Activated B cell treated with CpG ODN at 0.5 μM for 24 hours (primary cell): ENCODE data around the gene AVPI1. TPM values are rescaled to one million over a fixed set of nuclear protein-coding genes. Genes with fewer than 3 reads are reported as not detected.

ENCODE experiments used
- ATAC-seq: fragments of 200-7000 bp; cut with Tn5 transposase; one replicate; pipeline ENCODE4 v1.10.0; 2021; ENCODE audit warnings: low read depth, mild to moderate bottlenecking, moderate library complexity
- CTCF ChIA-PET: fragments of 350-600 bp; sonication (Branson Sonifier 250); formaldehyde crosslinking; loops from one replicate; lab custom pipeline; 2021; ENCODE audit warnings: antibody characterized with exemption; lab: Charles Lee
- POLR2A ChIA-PET: fragments of 350-600 bp; sonication (Branson Sonifier 250); formaldehyde crosslinking; loops from one replicate; lab custom pipeline; 2021; ENCODE audit warnings: antibody characterized with exemption; lab: Charles Lee
- DNase-seq: peaks from one replicate; pipeline ENCODE4 v3.0.0; 2022
- H3K27ac Mint-ChIP-seq: one replicate; pipeline ENCODE4 v1.8.0; 2020; ENCODE audit warnings: mixed read lengths
- H3K27me3 Mint-ChIP-seq: one replicate; pipeline ENCODE4 v1.8.0; 2021; ENCODE audit warnings: mixed read lengths
- H3K36me3 Mint-ChIP-seq: one replicate; pipeline ENCODE4 v1.8.0; 2021; ENCODE audit warnings: low read depth, mixed read lengths
- H3K4me1 Mint-ChIP-seq: one replicate; pipeline ENCODE4 v1.8.0; 2021; ENCODE audit warnings: mixed read lengths
- H3K4me3 Mint-ChIP-seq: one replicate; pipeline ENCODE4 v1.8.0; 2020; ENCODE audit warnings: mild to moderate bottlenecking, mixed read lengths
- H3K9me3 Mint-ChIP-seq: one replicate; pipeline ENCODE4 v1.8.0; 2020; ENCODE audit warnings: mixed read lengths
- CTCF ChIP-seq: fragments of 200-600 bp; IDR thresholded peaks from one replicate; pipeline ENCODE4 v1.8.0; 2022; ENCODE audit warnings: antibody characterized with exemption, mild to moderate bottlenecking
- intact Hi-C: fragments of 100-400 bp; cut with micrococcal nuclease; formaldehyde crosslinking; loops from one replicate; pipeline ENCODE4 v1.15.1; 2024
- total RNA-seq: library from RNA; stranded (reverse); gene quantifications from 2 replicates; pipeline ENCODE4 v1.2.3, GENCODE V29; 2022

The AVPI1 gene
- total RNA-seq, 1 donor from 2014 or later: 0.51 TPM

GRCh38 chr10:97718178-97718577 lies 31.1 kb upstream of the AVPI1 start:
- Mint-ChIP-seq H3K4me3 (no peak overlapping the region), H3K27me3 (peaks cover 2% of the 10 kb centered on the region), H3K9me3 (no peaks in the 10 kb centered on the region), H3K36me3 (peaks cover 4% of the 10 kb centered on the region), H3K27ac (no peak overlapping the region), H3K4me1 (peaks cover 6% of the 10 kb centered on the region)
- ATAC-seq (no peak), DNase-seq (no peak)
- intact Hi-C loops: no loop called here
- POLR2A ChIA-PET: interaction anchor here (0.8 kb wide), 1 partner anchor 31 kb away, joined by 3 read pairs; the partner anchor contains the start of gene AVPI1
- CTCF ChIA-PET: interaction anchor here (1.3 kb wide), 1 partner anchor 17 kb away, joined by 3 read pairs; no protein-coding TSS in a partner anchor
- TF ChIP-seq CTCF: no peak

GRCh38 chr10:97717627-97718026 lies 30.6 kb upstream of the AVPI1 start:
- ATAC-seq (no peak), DNase-seq (no peak)
- peaks cover 11% of the 10 kb centered on the region for H3K4me1 Mint-ChIP-seq
- intact Hi-C loops: no loop called here
- no peak overlapping the region for H3K27ac Mint-ChIP-seq
- no peak overlapping the region for H3K4me3 Mint-ChIP-seq
- TF ChIP-seq CTCF: no peak
- ChIA-PET POLR2A (interaction anchor here (0.8 to 1.6 kb wide), 2 partner anchors 19 to 31 kb away, joined by 3 to 6 read pairs; partner anchors contain the start of genes AVPI1 and ZFYVE27), CTCF (no interaction called here)
- peaks cover 4% of the 10 kb centered on the region for H3K36me3 Mint-ChIP-seq
- no peaks in the 10 kb centered on the region for H3K9me3 Mint-ChIP-seq
- peaks cover 6% of the 10 kb centered on the region for H3K27me3 Mint-ChIP-seq

- no peak for TF ChIP-seq CTCF
- H3K4me3 Mint-ChIP-seq: peak overlapping the region; percentile 97
- peaks cover 4% of the 10 kb centered on the region for H3K36me3 Mint-ChIP-seq
- H3K27me3 Mint-ChIP-seq: peaks cover 12% of the 10 kb centered on the region
- no peak for DNase-seq
- intact Hi-C loops: loop anchor here (2.0 kb wide), 1 partner anchor 21 kb away; the partner anchor contains the start of gene ZFYVE27
- no peaks in the 10 kb centered on the region for H3K9me3 Mint-ChIP-seq
- ATAC-seq: no peak
- ChIA-PET POLR2A (no interaction called here), CTCF (interaction anchor here (1.1 to 1.4 kb wide), 2 partner anchors 14 to 16 kb away, joined by 3 to 4 read pairs; no protein-coding TSS in a partner anchor)
- peaks cover 14% of the 10 kb centered on the region for H3K4me1 Mint-ChIP-seq
- no peak overlapping the region for H3K27ac Mint-ChIP-seq
Measured at GRCh38 chr10:97715259-97715874, 28.3 kb upstream of the AVPI1 start.

- peak; percentile 55 for ATAC-seq
- Mint-ChIP-seq H3K27ac (peak overlapping the region; percentile 73), H3K27me3 (peaks cover 16% of the 10 kb centered on the region), H3K4me1 (peaks cover 14% of the 10 kb centered on the region), H3K9me3 (no peaks in the 10 kb centered on the region), H3K4me3 (peak overlapping the region; percentile 97), H3K36me3 (peaks cover 4% of the 10 kb centered on the region)
- no peak for DNase-seq
- no peak for TF ChIP-seq CTCF
- ChIA-PET POLR2A (interaction anchor here (1.1 to 2.0 kb wide), 3 partner anchors 18 to 28 kb away, joined by 3 to 16 read pairs (median 9); partner anchors contain the start of genes AVPI1 and ZFYVE27), CTCF (interaction anchor here (1.1 to 1.5 kb wide), 3 partner anchors 13 to 29 kb away, joined by 3 to 4 read pairs (median 3); no protein-coding TSS in a partner anchor)
- intact Hi-C loops: loop anchor here (1.0 to 2.0 kb wide), 3 partner anchors 17 to 27 kb away; partner anchors contain the start of genes AVPI1 and ZFYVE27
Measured at GRCh38 chr10:97714401-97715258, 27.6 kb upstream of the AVPI1 start.
